Measurements from ENCODE around the gene PDE6D.

The PDE6D gene

GRCh38 chr2:231764124-231764523 lies 17.0 kb downstream of the PDE6D start:
- no peak for TF ChIP-seq CTCF (IDR thresholded peaks at IDR 0.05)

- TF ChIP-seq CTCF (IDR thresholded peaks at IDR 0.05): no peak
Measured at GRCh38 chr2:231761735-231762134, 19.3 kb downstream of the PDE6D start.

- no peak for TF ChIP-seq CTCF (IDR thresholded peaks at IDR 0.05)
Measured at GRCh38 chr2:231752061-231752460, 29.0 kb downstream of the PDE6D start.

GRCh38 chr2:231751042-231751815 lies 29.9 kb downstream of the PDE6D start:
- no peak for TF ChIP-seq CTCF (IDR thresholded peaks at IDR 0.05)

GRCh38 chr2:231745303-231746038 lies 35.6 kb downstream of the PDE6D start:
- TF ChIP-seq CTCF (IDR thresholded peaks at IDR 0.05): no peak

- no peak for TF ChIP-seq CTCF (IDR thresholded peaks at IDR 0.05)
Measured at GRCh38 chr2:231743376-231744116, 37.5 kb downstream of the PDE6D start.

- no peak for TF ChIP-seq CTCF (IDR thresholded peaks at IDR 0.05)
Measured at GRCh38 chr2:231737761-231738160, 43.3 kb downstream of the PDE6D start.

Measured in LNCAP (cell line).